ENCODE data around the gene FCAMR.

DNA sequence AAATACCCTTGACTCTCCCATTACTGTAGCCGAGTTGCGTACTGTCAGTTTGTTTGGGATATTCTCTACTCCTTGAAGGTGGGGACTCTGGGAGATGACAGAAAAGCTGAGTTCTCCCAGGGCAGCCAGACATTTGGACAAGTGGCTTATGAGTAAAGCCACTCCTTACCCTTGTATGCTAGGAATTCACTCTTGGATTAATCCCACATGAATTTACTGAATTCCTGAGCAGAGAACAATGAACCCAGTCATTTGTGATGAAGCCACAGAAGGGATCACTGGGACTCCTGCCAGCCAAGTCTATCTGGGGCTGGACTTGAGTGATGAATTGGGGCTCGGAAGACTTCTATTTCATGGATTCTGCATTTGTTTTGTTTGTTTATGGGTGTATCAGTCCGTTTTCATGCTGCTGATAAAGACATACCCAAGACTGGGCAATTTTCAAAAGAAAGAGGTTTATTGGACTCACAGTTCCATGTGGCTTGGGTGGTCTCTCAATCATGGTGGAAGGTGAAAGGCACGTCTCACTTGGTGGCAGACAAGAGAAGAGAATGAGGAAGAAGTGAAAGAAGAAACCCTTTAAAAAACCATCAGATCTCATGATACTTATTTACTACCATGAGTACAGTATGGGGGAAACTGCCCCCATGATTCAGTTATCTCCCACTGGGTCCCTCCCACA is 37.2 kb upstream of the FCAMR start:
- TF ChIP-seq, protein P1, sequence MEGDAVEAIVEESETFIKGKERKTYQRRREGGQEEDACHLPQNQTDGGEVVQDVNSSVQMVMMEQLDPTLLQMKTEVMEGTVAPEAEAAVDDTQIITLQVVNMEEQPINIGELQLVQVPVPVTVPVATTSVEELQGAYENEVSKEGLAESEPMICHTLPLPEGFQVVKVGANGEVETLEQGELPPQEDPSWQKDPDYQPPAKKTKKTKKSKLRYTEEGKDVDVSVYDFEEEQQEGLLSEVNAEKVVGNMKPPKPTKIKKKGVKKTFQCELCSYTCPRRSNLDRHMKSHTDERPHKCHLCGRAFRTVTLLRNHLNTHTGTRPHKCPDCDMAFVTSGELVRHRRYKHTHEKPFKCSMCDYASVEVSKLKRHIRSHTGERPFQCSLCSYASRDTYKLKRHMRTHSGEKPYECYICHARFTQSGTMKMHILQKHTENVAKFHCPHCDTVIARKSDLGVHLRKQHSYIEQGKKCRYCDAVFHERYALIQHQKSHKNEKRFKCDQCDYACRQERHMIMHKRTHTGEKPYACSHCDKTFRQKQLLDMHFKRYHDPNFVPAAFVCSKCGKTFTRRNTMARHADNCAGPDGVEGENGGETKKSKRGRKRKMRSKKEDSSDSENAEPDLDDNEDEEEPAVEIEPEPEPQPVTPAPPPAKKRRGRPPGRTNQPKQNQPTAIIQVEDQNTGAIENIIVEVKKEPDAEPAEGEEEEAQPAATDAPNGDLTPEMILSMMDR (conservative IDR thresholded peaks at IDR 0.05; ENCODE audit: low read depth, low read length) = no peak
- no peak for TF ChIP-seq EZH2 (IDR thresholded peaks at IDR 0.05; ENCODE audit: borderline replicate concordance, low read depth, low read length, poor library complexity, severe bottlenecking)

All from A673 (cell line).